ENCODE measurements around the gene ANGPTL4. TPM values are rescaled to one million over a fixed set of nuclear protein-coding genes. Genes with fewer than 3 reads are reported as not detected.

ANGPTL4 gene
- total RNA-seq, result 21.4 and 262 TPM in 2 replicates

GRCh38 chr19:8363803-8364771 is at the start of gene ANGPTL4:
TSS of gene ANGPTL4 (plus strand) at chr19:8364155. CDS start at chr19:8364322, 167 bp downstream.

GRCh38 chr19:8321067-8321985 is 42.6 kb upstream of the ANGPTL4 start, which contains the start of the genes NDUFA7 and RPS28:
TSS of gene NDUFA7 (minus strand) at chr19:8321375. CDS start at chr19:8321358, 17 bp downstream.
TSS of gene RPS28 (plus strand) at chr19:8321496. CDS start at chr19:8321531, 35 bp downstream.

GRCh38 chr19:8342684-8343482 is 21.1 kb upstream of the ANGPTL4 start, which contains the start of gene KANK3:
TSS of gene KANK3 (minus strand) at chr19:8343262. CDS start at chr19:8337828, 5,434 bp downstream.

GRCh38 chr19:8389891-8390616 is 26.1 kb downstream of the ANGPTL4 start, which contains the start of gene RAB11B:
TSS of gene RAB11B (plus strand) at chr19:8390360. CDS start at chr19:8390417, 57 bp downstream.

GRCh38 chr19:8412783-8413628 is 49.1 kb downstream of the ANGPTL4 start, which contains the start of gene MARCHF2:
TSS of gene MARCHF2 (plus strand) at chr19:8413305. CDS start at chr19:8421841, 8,536 bp downstream.

Other genes starting within 250 kb of the ANGPTL4 start
- not detected in 2 replicates for gene FBN3, start 214.6 kb upstream of the ANGPTL4 start, total RNA-seq
- gene CERS4, start 154.8 kb upstream of the ANGPTL4 start, total RNA-seq, result 1.8 and 2.5 TPM in 2 replicates
- 28.0 and 31.7 TPM in 2 replicates for gene CD320, start 55.8 kb upstream of the ANGPTL4 start, total RNA-seq
- 30.6 and 37.2 TPM in 2 replicates for gene NDUFA7, start 42.8 kb upstream of the ANGPTL4 start, total RNA-seq
- 625 and 752 TPM in 2 replicates for gene RPS28, start 42.7 kb upstream of the ANGPTL4 start, total RNA-seq
- gene KANK3, start 20.9 kb upstream of the ANGPTL4 start, total RNA-seq, result 19.3 and 35.2 TPM in 2 replicates
- gene RAB11B, start 26.2 kb downstream of the ANGPTL4 start, total RNA-seq, result 60.2 and 82.3 TPM in 2 replicates
- 89.6 and 160 TPM in 2 replicates for gene MARCHF2, start 49.1 kb downstream of the ANGPTL4 start, total RNA-seq
- 79.4 and 116 TPM in 2 replicates for gene HNRNPM, start 80.8 kb downstream of the ANGPTL4 start, total RNA-seq
- not detected in 2 replicates for gene PRAM1, start 138.5 kb downstream of the ANGPTL4 start, total RNA-seq
- 2.7 and 5.9 TPM in 2 replicates for gene ZNF414, start 150.0 kb downstream of the ANGPTL4 start, total RNA-seq
- gene MYO1F, start 213.3 kb downstream of the ANGPTL4 start, total RNA-seq, result 0.09 and 0.28 TPM in 2 replicates
- 2.2 and 11.6 TPM in 2 replicates for gene ADAMTS10, start 246.6 kb downstream of the ANGPTL4 start, total RNA-seq

Measured in endothelial cell of coronary artery (primary cell).